Ascending aorta (tissue), 2 donors: ENCODE results near the gene PPP6C. TPM values are rescaled to one million over a fixed set of nuclear protein-coding genes. Genes with fewer than 3 reads are reported as not detected.
"Not testable (repeated sequence)": the region's sequence is repeated elsewhere in the genome, so short reads cannot be mapped to it uniquely, and the experiment has no call there.

Experiments used
- DNase-seq, 2 donors: peaks; one replicate each; pipeline ENCODE4 v3.0.0-alpha.2; 2019; ENCODE audit warnings: low spot score in 2 of 2
- H3K27ac ChIP-seq, 2 donors: fragments of 200-600 bp; sonication (generic); one replicate each; pipeline ENCODE4 v1.5.1; 2016 to 2017; ENCODE audit warnings: mild to moderate bottlenecking in 1 of 2
- H3K27me3 ChIP-seq: fragments of 200-600 bp; sonication (generic); one replicate; pipeline ENCODE4 v1.5.1; 2017
- H3K36me3 ChIP-seq, 2 donors: fragments of 200-600 bp; sonication (generic); one replicate each; pipeline ENCODE4 v1.5.1; 2016
- H3K4me1 ChIP-seq, 2 donors: fragments of 200-600 bp; sonication (generic); one replicate each; pipeline ENCODE4 v1.5.1; 2016 to 2017; ENCODE audit warnings: mild to moderate bottlenecking in 1 of 2
- H3K4me3 ChIP-seq, 2 donors: fragments of 200-600 bp; sonication (generic); one replicate each; pipeline ENCODE4 v1.5.1; 2016 to 2017; ENCODE audit warnings: mild to moderate bottlenecking in 1 of 2
- H3K9me3 ChIP-seq, 2 donors: fragments of 200-600 bp; sonication (generic); one replicate each; pipeline ENCODE4 v1.5.1; 2016
- intact Hi-C: fragments of 100-400 bp; cut with DNase I; formaldehyde crosslinking; loops from one replicate; pipeline ENCODE4 v1.15.1; 2023
- total RNA-seq: library from RNA; depleted of rRNA; stranded (reverse); fragments of >200 nt; gene quantifications from one replicate; pipeline ENCODE4 v1.1.0, GENCODE V29; 2016
- TF ChIP-seq, protein P1 (sequence below), 3 experiments: fragments of 200-600 bp in 2 of 3; fragments of 450-650 bp in 1 of 3; sonication (generic) in 2 of 3; IDR thresholded peaks; one replicate each; pipeline ENCODE4 v1.5.1; 2016 to 2019; ENCODE audit warnings: antibody characterized with exemption in 3 of 3, mild to moderate bottlenecking in 1 of 3, moderate library complexity in 1 of 3

PPP6C gene
- total RNA-seq, 1 donor from 2014 or later = 33.8 TPM

GRCh38 chr9:125190361-125190801 is 778 bp upstream of the PPP6C start:
- H3K27ac ChIP-seq = peak overlapping the region; percentile 98 to 99
- H3K4me1 ChIP-seq = peaks cover 9 to 36% of the 10 kb centered on the region in 2 donors
- no peaks in the 10 kb centered on the region for H3K36me3 ChIP-seq
- no peaks in the 10 kb centered on the region for H3K27me3 ChIP-seq
- DNase-seq = no peak
- intact Hi-C loops = loop anchor here (2.0 kb wide), 2 partner anchors 48 to 50 kb away; partner anchors contain the start of genes HSPA5 and SCAI
- H3K4me3 ChIP-seq = peak overlapping the region; percentile 84 to 99
- H3K9me3 ChIP-seq = no peaks in the 10 kb centered on the region
- TF ChIP-seq, protein P1, sequence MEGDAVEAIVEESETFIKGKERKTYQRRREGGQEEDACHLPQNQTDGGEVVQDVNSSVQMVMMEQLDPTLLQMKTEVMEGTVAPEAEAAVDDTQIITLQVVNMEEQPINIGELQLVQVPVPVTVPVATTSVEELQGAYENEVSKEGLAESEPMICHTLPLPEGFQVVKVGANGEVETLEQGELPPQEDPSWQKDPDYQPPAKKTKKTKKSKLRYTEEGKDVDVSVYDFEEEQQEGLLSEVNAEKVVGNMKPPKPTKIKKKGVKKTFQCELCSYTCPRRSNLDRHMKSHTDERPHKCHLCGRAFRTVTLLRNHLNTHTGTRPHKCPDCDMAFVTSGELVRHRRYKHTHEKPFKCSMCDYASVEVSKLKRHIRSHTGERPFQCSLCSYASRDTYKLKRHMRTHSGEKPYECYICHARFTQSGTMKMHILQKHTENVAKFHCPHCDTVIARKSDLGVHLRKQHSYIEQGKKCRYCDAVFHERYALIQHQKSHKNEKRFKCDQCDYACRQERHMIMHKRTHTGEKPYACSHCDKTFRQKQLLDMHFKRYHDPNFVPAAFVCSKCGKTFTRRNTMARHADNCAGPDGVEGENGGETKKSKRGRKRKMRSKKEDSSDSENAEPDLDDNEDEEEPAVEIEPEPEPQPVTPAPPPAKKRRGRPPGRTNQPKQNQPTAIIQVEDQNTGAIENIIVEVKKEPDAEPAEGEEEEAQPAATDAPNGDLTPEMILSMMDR (IDR thresholded peaks at IDR 0.05) = no peak

- Histone ChIP-seq H3K4me1 (peaks cover 14 to 49% of the 10 kb centered on the region in 2 donors), H3K4me3 (peak overlapping the region; percentile 84 to 99), H3K9me3 (no peaks in the 10 kb centered on the region), H3K27me3 (no peaks in the 10 kb centered on the region), H3K27ac (peak overlapping the region; percentile 98 to 99), H3K36me3 (no peaks in the 10 kb centered on the region)
- TF ChIP-seq, protein P1 (IDR thresholded peaks at IDR 0.05) = no peak
- peak in 1 of 2 donors; percentile 65 for DNase-seq
- intact Hi-C loops = loop anchor here (1.0 kb wide), 3 partner anchors 11 to 248 kb away; partner anchors contain the start of genes GOLGA1 and RABEPK
These were observed 617 bp downstream of the PPP6C start for GRCh38 chr9:125189011-125189360.

GRCh38 chr9:125183561-125183960 is 6.0 kb downstream of the PPP6C start:
- H3K36me3 ChIP-seq = no peaks in the 10 kb centered on the region
- peaks cover 19 to 46% of the 10 kb centered on the region in 2 donors for H3K4me1 ChIP-seq
- no peak for DNase-seq
- H3K4me3 ChIP-seq = peak overlapping the region in 1 of 2 donors; percentile 20
- H3K27me3 ChIP-seq = no peaks in the 10 kb centered on the region
- TF ChIP-seq, protein P1 (IDR thresholded peaks at IDR 0.05) = no peak
- H3K9me3 ChIP-seq = no peaks in the 10 kb centered on the region
- H3K27ac ChIP-seq = peak overlapping the region; percentile 78 to 83
- intact Hi-C loops = no loop called here

DNA sequence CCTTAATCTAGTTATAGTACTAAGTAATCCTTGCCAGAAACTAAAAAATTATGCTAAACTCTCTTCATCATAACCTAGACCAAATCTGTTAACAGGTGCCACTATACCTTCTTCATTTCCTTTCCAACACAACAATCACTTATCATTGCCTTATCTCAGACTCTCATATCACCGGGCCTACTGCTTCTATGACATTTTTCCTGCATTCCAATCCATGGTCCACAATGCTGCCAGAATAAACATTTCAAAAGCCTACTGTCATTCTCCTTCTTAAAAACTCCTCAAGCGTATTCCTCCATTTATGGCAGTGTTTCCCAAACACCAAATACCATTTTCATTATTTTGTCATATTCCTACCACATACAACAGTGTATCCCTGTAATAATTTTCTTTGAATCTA is 6.5 kb downstream of the PPP6C start:
- H3K27me3 ChIP-seq = no peaks in the 10 kb centered on the region
- peak overlapping the region; percentile 78 to 83 for H3K27ac ChIP-seq
- peaks cover 0 to 2% of the 10 kb centered on the region in 2 donors for H3K36me3 ChIP-seq
- no peak for DNase-seq
- intact Hi-C loops = no loop called here
- no peaks in the 10 kb centered on the region for H3K9me3 ChIP-seq
- peaks cover 19 to 40% of the 10 kb centered on the region in 2 donors for H3K4me1 ChIP-seq
- TF ChIP-seq, protein P1 (IDR thresholded peaks at IDR 0.05) = no peak
- peak overlapping the region in 1 of 2 donors; percentile 20 for H3K4me3 ChIP-seq

DNA sequence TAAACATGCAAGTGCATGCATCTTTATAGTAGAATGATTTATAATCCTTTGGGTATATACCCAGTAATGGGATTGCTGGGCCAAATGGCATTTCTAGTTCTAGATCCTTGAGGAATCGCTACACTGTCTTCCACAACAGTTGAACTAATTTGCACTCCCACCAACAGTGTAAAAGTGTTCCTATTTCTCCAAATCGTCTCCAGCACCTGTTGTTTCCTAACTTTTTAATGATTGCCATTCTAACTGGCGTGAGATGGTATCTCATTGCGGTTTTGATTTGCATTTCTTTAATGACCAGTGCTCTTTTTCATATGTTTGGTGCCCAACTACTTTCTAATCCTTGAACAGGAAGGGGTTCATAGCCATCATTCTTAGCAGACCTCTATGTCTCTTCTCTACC is 7.8 kb downstream of the PPP6C start:
- H3K27me3 ChIP-seq, intact Hi-C loops, H3K9me3 ChIP-seq, H3K36me3 ChIP-seq, DNase-seq, H3K4me3 ChIP-seq: not testable (repeated sequence)
- Histone ChIP-seq H3K27ac (peak overlapping the region; percentile 77 to 78), H3K4me1 (peaks cover 19 to 30% of the 10 kb centered on the region in 2 donors)

GRCh38 chr9:125180876-125181275 is 8.7 kb downstream of the PPP6C start:
- peaks cover 0 to 3% of the 10 kb centered on the region in 2 donors for H3K36me3 ChIP-seq
- no peak overlapping the region for H3K4me3 ChIP-seq
- H3K9me3 ChIP-seq = no peaks in the 10 kb centered on the region
- no peaks in the 10 kb centered on the region for H3K27me3 ChIP-seq
- intact Hi-C loops = no loop called here
- no peak overlapping the region for H3K27ac ChIP-seq
- TF ChIP-seq, protein P1 (IDR thresholded peaks at IDR 0.05) = no peak
- H3K4me1 ChIP-seq = peaks cover 17 to 25% of the 10 kb centered on the region in 2 donors
- DNase-seq = peak in 1 of 2 donors; percentile 22

DNA sequence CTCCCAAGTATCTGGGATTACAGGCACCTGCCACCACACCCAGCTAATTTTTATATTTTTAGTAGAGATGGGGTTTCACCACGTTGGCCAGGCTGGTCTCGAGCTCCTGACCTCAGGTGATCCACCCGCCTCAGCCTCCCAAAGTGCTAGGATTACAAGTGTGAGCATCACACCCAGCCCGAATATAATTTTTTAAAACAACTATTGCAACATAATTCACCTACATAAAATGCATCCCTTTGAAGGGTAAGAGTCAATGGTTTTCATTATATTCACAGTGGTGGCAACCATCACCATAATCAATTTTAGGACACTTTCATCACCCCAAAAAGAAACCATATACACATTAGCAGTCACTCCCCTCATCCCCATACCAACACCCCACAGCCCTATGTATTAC is 9.8 kb downstream of the PPP6C start:
- intact Hi-C loops, H3K27ac ChIP-seq, H3K27me3 ChIP-seq, H3K9me3 ChIP-seq, H3K4me3 ChIP-seq, H3K36me3 ChIP-seq, DNase-seq: not testable (repeated sequence)
- H3K4me1 ChIP-seq = peaks cover 13 to 14% of the 10 kb centered on the region in 2 donors
